GM23338 (cell line): ENCODE results near the gene PVALEF.

Experiments used
- POLR2AphosphoS5 ChIP-seq: IDR thresholded peaks from 2 replicates; pipeline ENCODE4 v1.6.1; 2016; ENCODE audit warnings: antibody characterized with exemption, low read depth
- TF ChIP-seq, protein P1 (sequence below), 2 experiments: fragments of 200-600 bp in 1 of 2; sonication (generic) in 1 of 2; conservative IDR thresholded peaks; 2 replicates each; pipeline versions ENCODE4 v1.5.1 to v1.6.1; 2016 to 2017; ENCODE audit warnings: antibody characterized with exemption in 2 of 2, low read depth in 2 of 2, mild to moderate bottlenecking in 2 of 2, moderate library complexity in 1 of 2

DNA sequence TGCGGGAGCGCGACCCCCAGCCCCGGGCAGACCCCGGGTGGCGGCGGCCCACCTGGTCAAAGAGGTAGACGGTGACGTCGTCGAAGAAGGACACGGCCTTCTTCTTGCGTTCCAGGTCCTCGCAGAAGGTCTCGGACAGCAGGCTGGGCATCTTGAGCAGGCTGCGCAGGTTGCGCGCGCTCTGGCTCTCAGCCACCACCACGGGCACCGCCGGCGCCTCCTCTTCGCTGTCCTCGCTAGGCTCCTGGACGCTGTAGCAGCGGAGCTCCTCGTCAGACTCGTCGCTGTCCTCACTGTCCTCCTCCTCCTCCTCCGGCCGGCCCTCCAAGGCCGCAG, 45.2 kb upstream of the PVALEF start:
- TF ChIP-seq POLR2AphosphoS5: no peak
- TF ChIP-seq, protein P1, sequence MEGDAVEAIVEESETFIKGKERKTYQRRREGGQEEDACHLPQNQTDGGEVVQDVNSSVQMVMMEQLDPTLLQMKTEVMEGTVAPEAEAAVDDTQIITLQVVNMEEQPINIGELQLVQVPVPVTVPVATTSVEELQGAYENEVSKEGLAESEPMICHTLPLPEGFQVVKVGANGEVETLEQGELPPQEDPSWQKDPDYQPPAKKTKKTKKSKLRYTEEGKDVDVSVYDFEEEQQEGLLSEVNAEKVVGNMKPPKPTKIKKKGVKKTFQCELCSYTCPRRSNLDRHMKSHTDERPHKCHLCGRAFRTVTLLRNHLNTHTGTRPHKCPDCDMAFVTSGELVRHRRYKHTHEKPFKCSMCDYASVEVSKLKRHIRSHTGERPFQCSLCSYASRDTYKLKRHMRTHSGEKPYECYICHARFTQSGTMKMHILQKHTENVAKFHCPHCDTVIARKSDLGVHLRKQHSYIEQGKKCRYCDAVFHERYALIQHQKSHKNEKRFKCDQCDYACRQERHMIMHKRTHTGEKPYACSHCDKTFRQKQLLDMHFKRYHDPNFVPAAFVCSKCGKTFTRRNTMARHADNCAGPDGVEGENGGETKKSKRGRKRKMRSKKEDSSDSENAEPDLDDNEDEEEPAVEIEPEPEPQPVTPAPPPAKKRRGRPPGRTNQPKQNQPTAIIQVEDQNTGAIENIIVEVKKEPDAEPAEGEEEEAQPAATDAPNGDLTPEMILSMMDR (conservative IDR thresholded peaks at IDR 0.05; ENCODE audit: low read depth in 2 of 2): 0 out of 4 replicates have a peak, but pooled peaks of 1 of the 2 experiments have one; percentile 6
